Measurements from ENCODE around the gene AJAP1.

DNA sequence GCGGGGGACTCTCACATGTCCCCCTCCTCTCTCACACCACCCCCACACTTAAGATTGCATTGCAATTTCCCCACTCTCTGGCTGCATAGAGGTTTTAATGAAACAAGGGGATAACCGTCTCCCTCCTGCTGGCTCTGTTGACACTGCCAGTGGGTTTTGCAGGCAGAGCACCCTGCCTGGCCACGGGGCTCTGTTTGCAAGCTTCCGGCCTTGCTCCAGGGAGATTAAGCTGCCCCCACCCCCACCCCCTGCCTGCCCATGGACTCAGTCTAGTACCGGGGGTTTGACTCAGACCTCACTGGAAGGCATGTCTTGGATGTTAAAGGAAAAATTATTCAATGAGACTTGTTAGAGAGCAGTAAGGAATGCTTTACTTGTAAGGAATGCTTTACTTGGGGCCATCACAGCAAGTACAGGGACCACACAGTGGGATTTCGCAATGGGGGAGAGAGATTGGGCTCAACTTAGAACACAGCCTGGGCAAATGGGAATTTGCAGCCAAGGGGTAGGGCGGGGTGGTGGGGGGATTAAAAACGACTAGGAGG is 101.0 kb downstream of the AJAP1 start:
- no peak for TF ChIP-seq POLR2A (IDR thresholded peaks at IDR 0.05)
- TF ChIP-seq, protein P1, sequence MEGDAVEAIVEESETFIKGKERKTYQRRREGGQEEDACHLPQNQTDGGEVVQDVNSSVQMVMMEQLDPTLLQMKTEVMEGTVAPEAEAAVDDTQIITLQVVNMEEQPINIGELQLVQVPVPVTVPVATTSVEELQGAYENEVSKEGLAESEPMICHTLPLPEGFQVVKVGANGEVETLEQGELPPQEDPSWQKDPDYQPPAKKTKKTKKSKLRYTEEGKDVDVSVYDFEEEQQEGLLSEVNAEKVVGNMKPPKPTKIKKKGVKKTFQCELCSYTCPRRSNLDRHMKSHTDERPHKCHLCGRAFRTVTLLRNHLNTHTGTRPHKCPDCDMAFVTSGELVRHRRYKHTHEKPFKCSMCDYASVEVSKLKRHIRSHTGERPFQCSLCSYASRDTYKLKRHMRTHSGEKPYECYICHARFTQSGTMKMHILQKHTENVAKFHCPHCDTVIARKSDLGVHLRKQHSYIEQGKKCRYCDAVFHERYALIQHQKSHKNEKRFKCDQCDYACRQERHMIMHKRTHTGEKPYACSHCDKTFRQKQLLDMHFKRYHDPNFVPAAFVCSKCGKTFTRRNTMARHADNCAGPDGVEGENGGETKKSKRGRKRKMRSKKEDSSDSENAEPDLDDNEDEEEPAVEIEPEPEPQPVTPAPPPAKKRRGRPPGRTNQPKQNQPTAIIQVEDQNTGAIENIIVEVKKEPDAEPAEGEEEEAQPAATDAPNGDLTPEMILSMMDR (IDR thresholded peaks at IDR 0.05), result no peak

Measured in breast epithelium (tissue), 3 donors.